ENCODE data around the gene SORCS2.

Gene SORCS2

GRCh38 chr4:7217039-7217438 lies 24.7 kb downstream of the SORCS2 start:
- H3K18ac ChIP-seq (ENCODE audit: low read depth in 1 of 2, low read length in 2 of 2), result no peak overlapping the region
- no peak overlapping the region for H3K4me3 ChIP-seq (ENCODE audit: insufficient read depth in 1 of 2, low read depth in 1 of 2, low read length in 2 of 2)
- H3K4ac ChIP-seq (ENCODE audit: low read depth in 1 of 2, low read length in 2 of 2), result no peak overlapping the region

GRCh38 chr4:7217474-7218321 lies 25.4 kb downstream of the SORCS2 start:
- Histone ChIP-seq H3K4ac (ENCODE audit: low read depth in 1 of 2, low read length in 2 of 2) (no peak overlapping the region), H3K27me3 (ENCODE audit: control insufficient read depth in 1 of 2, insufficient read depth in 1 of 2, low read length in 2 of 2) (peaks cover 0 to 8% of the 10 kb centered on the region in 2 experiments), H3K4me3 (ENCODE audit: insufficient read depth in 1 of 2, low read depth in 1 of 2, low read length in 2 of 2) (no peak overlapping the region), H3K4me2 (ENCODE audit: low read length, poor library complexity, severe bottlenecking) (no peak overlapping the region), H4K91ac (ENCODE audit: low read length) (no peak overlapping the region), H2BK5ac (ENCODE audit: low read depth, low read length, poor library complexity, severe bottlenecking) (no peak overlapping the region), H2BK120ac (ENCODE audit: low read depth, low read length) (no peak overlapping the region), H2BK12ac (ENCODE audit: low read length in 2 of 2) (no peak overlapping the region), H4K8ac (ENCODE audit: low read length) (no peak overlapping the region), H2AFZ (ENCODE audit: low read depth, low read length) (no peak overlapping the region), H3K36me3 (ENCODE audit: control insufficient read depth in 1 of 2, insufficient read depth in 2 of 2, low read depth in 1 of 2, low read length in 2 of 2) (peaks cover 0 to 3% of the 10 kb centered on the region in 2 experiments), H2AK5ac (ENCODE audit: low read length, severe bottlenecking) (no peak overlapping the region), H3K4me1 (ENCODE audit: control insufficient read depth, insufficient read depth, low read depth, low read length) (peaks cover 8% of the 10 kb centered on the region), H3K18ac (ENCODE audit: low read depth in 1 of 2, low read length in 2 of 2) (no peak overlapping the region), H3K9me3 (ENCODE audit: control insufficient read depth, low read length) (peaks cover 10% of the 10 kb centered on the region), H3K27ac (ENCODE audit: low read length, poor library complexity, severe bottlenecking) (no peak overlapping the region), H3K79me1 (replicated peaks; ENCODE audit: low read length, poor library complexity, severe bottlenecking) (no peaks in the 10 kb centered on the region), H3K14ac (ENCODE audit: low read length in 2 of 2) (no peak overlapping the region), H2BK15ac (ENCODE audit: low read depth, poor library complexity, severe bottlenecking) (no peak overlapping the region), H3K23ac (ENCODE audit: low read length in 2 of 2) (no peak overlapping the region), H3K9ac (ENCODE audit: low read length) (no peak overlapping the region)
- 73% methylated on average over 26 of the region's 26 CpGs for WGBS
- DNase-seq, result no peak

More at GRCh38 chr4:7217039-7217438, 24.7 kb downstream of the SORCS2 start:
- H3K9ac ChIP-seq (ENCODE audit: low read length), result no peak overlapping the region
- H2AK5ac ChIP-seq (ENCODE audit: low read length, severe bottlenecking), result no peak overlapping the region
- peaks cover 0 to 3% of the 10 kb centered on the region in 2 experiments for H3K36me3 ChIP-seq (ENCODE audit: control insufficient read depth in 1 of 2, insufficient read depth in 2 of 2, low read depth in 1 of 2, low read length in 2 of 2)
- H3K27me3 ChIP-seq (ENCODE audit: control insufficient read depth in 1 of 2, insufficient read depth in 1 of 2, low read length in 2 of 2), result peaks cover 0 to 8% of the 10 kb centered on the region in 2 experiments
- H3K27ac ChIP-seq (ENCODE audit: low read length, poor library complexity, severe bottlenecking), result no peak overlapping the region
- no peak overlapping the region for H3K4me2 ChIP-seq (ENCODE audit: low read length, poor library complexity, severe bottlenecking)
- no peak overlapping the region for H2BK5ac ChIP-seq (ENCODE audit: low read depth, low read length, poor library complexity, severe bottlenecking)
- no peak overlapping the region for H2BK120ac ChIP-seq (ENCODE audit: low read depth, low read length)
- no peak for DNase-seq
- peaks cover 10% of the 10 kb centered on the region for H3K9me3 ChIP-seq (ENCODE audit: control insufficient read depth, low read length)
- H4K91ac ChIP-seq (ENCODE audit: low read length), result no peak overlapping the region
- WGBS, result 96% methylated on average over 8 of the region's 9 CpGs
- no peak overlapping the region for H2BK12ac ChIP-seq (ENCODE audit: low read length in 2 of 2)
- peaks cover 8% of the 10 kb centered on the region for H3K4me1 ChIP-seq (ENCODE audit: control insufficient read depth, insufficient read depth, low read depth, low read length)
- H3K14ac ChIP-seq (ENCODE audit: low read length in 2 of 2), result no peak overlapping the region
- no peak overlapping the region for H3K23ac ChIP-seq (ENCODE audit: low read length in 2 of 2)
- H4K8ac ChIP-seq (ENCODE audit: low read length), result no peak overlapping the region
- no peaks in the 10 kb centered on the region for H3K79me1 ChIP-seq (replicated peaks; ENCODE audit: low read length, poor library complexity, severe bottlenecking)
- H2AFZ ChIP-seq (ENCODE audit: low read depth, low read length), result no peak overlapping the region
- no peak overlapping the region for H2BK15ac ChIP-seq (ENCODE audit: low read depth, poor library complexity, severe bottlenecking)

- H3K9ac ChIP-seq (ENCODE audit: low read length), result no peak overlapping the region
- H3K27me3 ChIP-seq (ENCODE audit: control insufficient read depth in 1 of 2, insufficient read depth in 1 of 2, low read length in 2 of 2), result peaks cover 0 to 8% of the 10 kb centered on the region in 2 experiments
- no peak overlapping the region for H3K18ac ChIP-seq (ENCODE audit: low read depth in 1 of 2, low read length in 2 of 2)
- no peak overlapping the region for H4K91ac ChIP-seq (ENCODE audit: low read length)
- H3K36me3 ChIP-seq (ENCODE audit: control insufficient read depth in 1 of 2, insufficient read depth in 2 of 2, low read depth in 1 of 2, low read length in 2 of 2), result no peaks in the 10 kb centered on the region
- no peaks in the 10 kb centered on the region for H3K79me1 ChIP-seq (replicated peaks; ENCODE audit: low read length, poor library complexity, severe bottlenecking)
- no peak overlapping the region for H3K4me2 ChIP-seq (ENCODE audit: low read length, poor library complexity, severe bottlenecking)
- H3K4me1 ChIP-seq (ENCODE audit: control insufficient read depth, insufficient read depth, low read depth, low read length), result peaks cover 8% of the 10 kb centered on the region
- no peak overlapping the region for H4K8ac ChIP-seq (ENCODE audit: low read length)
- DNase-seq, result no peak
- no peak overlapping the region for H2AFZ ChIP-seq (ENCODE audit: low read depth, low read length)
- no peak overlapping the region for H3K4me3 ChIP-seq (ENCODE audit: insufficient read depth in 1 of 2, low read depth in 1 of 2, low read length in 2 of 2)
- no peak overlapping the region for H2BK12ac ChIP-seq (ENCODE audit: low read length in 2 of 2)
- H3K4ac ChIP-seq (ENCODE audit: low read depth in 1 of 2, low read length in 2 of 2), result no peak overlapping the region
- peaks cover 10% of the 10 kb centered on the region for H3K9me3 ChIP-seq (ENCODE audit: control insufficient read depth, low read length)
- H3K27ac ChIP-seq (ENCODE audit: low read length, poor library complexity, severe bottlenecking), result no peak overlapping the region
- 94% methylated on average over 7 of the region's 7 CpGs for WGBS
- no peak overlapping the region for H3K14ac ChIP-seq (ENCODE audit: low read length in 2 of 2)
- no peak overlapping the region for H2BK15ac ChIP-seq (ENCODE audit: low read depth, poor library complexity, severe bottlenecking)
- H2AK5ac ChIP-seq (ENCODE audit: low read length, severe bottlenecking), result no peak overlapping the region
- no peak overlapping the region for H3K23ac ChIP-seq (ENCODE audit: low read length in 2 of 2)
- no peak overlapping the region for H2BK120ac ChIP-seq (ENCODE audit: low read depth, low read length)
- no peak overlapping the region for H2BK5ac ChIP-seq (ENCODE audit: low read depth, low read length, poor library complexity, severe bottlenecking)
Observed at GRCh38 chr4:7218686-7219085, 26.3 kb downstream of the SORCS2 start.

DNA sequence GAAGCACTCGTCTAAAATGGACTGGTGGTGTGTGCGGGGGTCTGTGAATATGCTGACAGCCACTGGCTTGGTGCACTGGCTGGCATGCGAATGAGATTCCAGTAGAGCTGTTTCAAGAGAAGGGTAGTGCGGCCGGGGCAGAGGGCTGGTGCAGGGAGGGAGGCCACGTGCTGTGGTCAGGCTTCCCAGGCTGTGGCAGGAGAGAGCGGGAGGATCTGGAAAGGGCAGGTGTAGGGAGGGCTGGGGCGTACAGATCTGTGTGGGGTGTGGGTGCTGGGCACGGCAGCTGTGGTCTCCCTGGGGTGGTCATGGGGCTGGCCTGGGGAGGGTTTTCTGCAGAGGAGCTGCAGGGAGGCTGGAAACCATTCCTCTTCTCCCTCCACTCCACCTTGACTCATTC lies 30.2 kb downstream of the SORCS2 start:
- Histone ChIP-seq H3K4me1 (ENCODE audit: control insufficient read depth, insufficient read depth, low read depth, low read length) (peaks cover 16% of the 10 kb centered on the region), H3K4me2 (ENCODE audit: low read length, poor library complexity, severe bottlenecking) (no peak overlapping the region), H4K91ac (ENCODE audit: low read length) (no peak overlapping the region), H3K9ac (ENCODE audit: low read length) (no peak overlapping the region), H2BK5ac (ENCODE audit: low read depth, low read length, poor library complexity, severe bottlenecking) (no peak overlapping the region), H3K4ac (ENCODE audit: low read depth in 1 of 2, low read length in 2 of 2) (no peak overlapping the region), H3K23ac (ENCODE audit: low read length in 2 of 2) (no peak overlapping the region), H2AK5ac (ENCODE audit: low read length, severe bottlenecking) (no peak overlapping the region), H4K8ac (ENCODE audit: low read length) (no peak overlapping the region), H3K4me3 (ENCODE audit: insufficient read depth in 1 of 2, low read depth in 1 of 2, low read length in 2 of 2) (no peak overlapping the region), H3K36me3 (ENCODE audit: control insufficient read depth in 1 of 2, insufficient read depth in 2 of 2, low read depth in 1 of 2, low read length in 2 of 2) (no peaks in the 10 kb centered on the region), H3K18ac (ENCODE audit: low read depth in 1 of 2, low read length in 2 of 2) (no peak overlapping the region), H2AFZ (ENCODE audit: low read depth, low read length) (no peak overlapping the region), H2BK120ac (ENCODE audit: low read depth, low read length) (no peak overlapping the region), H2BK15ac (ENCODE audit: low read depth, poor library complexity, severe bottlenecking) (no peak overlapping the region), H3K27ac (ENCODE audit: low read length, poor library complexity, severe bottlenecking) (no peak overlapping the region), H2BK12ac (ENCODE audit: low read length in 2 of 2) (no peak overlapping the region), H3K79me1 (replicated peaks; ENCODE audit: low read length, poor library complexity, severe bottlenecking) (no peaks in the 10 kb centered on the region), H3K9me3 (ENCODE audit: control insufficient read depth, low read length) (peaks cover 2% of the 10 kb centered on the region), H3K14ac (ENCODE audit: low read length in 2 of 2) (peak overlapping the region in 1 of 2 experiments; percentile 35), H3K27me3 (ENCODE audit: control insufficient read depth in 1 of 2, insufficient read depth in 1 of 2, low read length in 2 of 2) (peaks cover 0 to 9% of the 10 kb centered on the region in 2 experiments)
- 88% methylated on average over 7 of the region's 9 CpGs for WGBS
- no peak for DNase-seq

Data from mesenchymal stem cell (in vitro differentiated cells and primary cell).